ENCODE results near the gene C1orf94.

- no peak for TF ChIP-seq EP300 (IDR thresholded peaks at IDR 0.05; ENCODE audit: borderline replicate concordance in 1 of 2, low read depth in 1 of 2, low read length in 1 of 2)
- TF ChIP-seq, protein P1, sequence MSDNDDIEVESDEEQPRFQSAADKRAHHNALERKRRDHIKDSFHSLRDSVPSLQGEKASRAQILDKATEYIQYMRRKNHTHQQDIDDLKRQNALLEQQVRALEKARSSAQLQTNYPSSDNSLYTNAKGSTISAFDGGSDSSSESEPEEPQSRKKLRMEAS (IDR thresholded peaks at IDR 0.05; ENCODE audit: low read depth) = no peak
- TF ChIP-seq POLR2AphosphoS5 (IDR thresholded peaks at IDR 0.05; ENCODE audit: low read depth, low read length) = no peak
- no peak for TF ChIP-seq RCOR1 (IDR thresholded peaks at IDR 0.05; ENCODE audit: low read length)
- TF ChIP-seq MXI1 (IDR thresholded peaks at IDR 0.05; ENCODE audit: low read depth, low read length) = no peak
- no peak for TF ChIP-seq CHD2 (IDR thresholded peaks at IDR 0.05; ENCODE audit: low read length, partially characterized antibody)
- TF ChIP-seq CTCF (IDR thresholded peaks at IDR 0.05) = no peak
- no peak for TF ChIP-seq RFX5 (IDR thresholded peaks at IDR 0.05; ENCODE audit: low read length)
- no peak for TF ChIP-seq GABPA (IDR thresholded peaks at IDR 0.05; ENCODE audit: low read depth)
- no peak for TF ChIP-seq TAF1 (IDR thresholded peaks at IDR 0.05; ENCODE audit: borderline replicate concordance, low read depth, low read length)
Measured at GRCh38 chr1:34175744-34176143, 963 bp upstream of the C1orf94 start.
